ENCODE measurements around the gene EMC8.

The EMC8 gene

DNA sequence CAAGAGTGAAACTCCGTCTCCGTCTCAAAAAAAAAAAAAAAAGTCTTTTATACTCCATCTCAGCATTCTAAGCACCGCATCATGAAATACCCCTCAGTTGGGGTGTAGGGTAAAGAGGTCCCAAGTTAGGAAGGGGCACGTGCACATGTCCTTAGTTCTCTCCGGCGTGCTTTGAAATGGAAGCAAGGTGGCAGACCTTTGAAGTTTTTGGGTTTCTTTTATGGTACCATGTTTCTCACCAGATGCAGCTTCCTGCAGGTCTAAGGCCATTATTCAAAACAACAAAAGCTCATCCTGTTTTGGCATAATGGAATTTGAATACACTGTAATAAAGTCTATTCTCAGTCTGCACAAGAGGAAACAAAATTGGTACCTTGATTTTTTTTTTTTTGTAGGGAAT, 9.6 kb downstream of the EMC8 start:
- H3K4me3 ChIP-seq (ENCODE audit: low read length): no peak overlapping the region
- no peaks in the 10 kb centered on the region for H3K9me3 ChIP-seq (ENCODE audit: control insufficient read depth, low read length)
- H3K36me3 ChIP-seq (ENCODE audit: control insufficient read depth, insufficient read depth, low read length): peaks cover 8% of the 10 kb centered on the region
- no peaks in the 10 kb centered on the region for H3K27me3 ChIP-seq (ENCODE audit: control insufficient read depth, insufficient read depth, low read length)
- H3K4me1 ChIP-seq (ENCODE audit: control insufficient read depth, insufficient read depth, low read length): no peaks in the 10 kb centered on the region
- no peak overlapping the region for H3K9ac ChIP-seq (ENCODE audit: low read length)

DNA sequence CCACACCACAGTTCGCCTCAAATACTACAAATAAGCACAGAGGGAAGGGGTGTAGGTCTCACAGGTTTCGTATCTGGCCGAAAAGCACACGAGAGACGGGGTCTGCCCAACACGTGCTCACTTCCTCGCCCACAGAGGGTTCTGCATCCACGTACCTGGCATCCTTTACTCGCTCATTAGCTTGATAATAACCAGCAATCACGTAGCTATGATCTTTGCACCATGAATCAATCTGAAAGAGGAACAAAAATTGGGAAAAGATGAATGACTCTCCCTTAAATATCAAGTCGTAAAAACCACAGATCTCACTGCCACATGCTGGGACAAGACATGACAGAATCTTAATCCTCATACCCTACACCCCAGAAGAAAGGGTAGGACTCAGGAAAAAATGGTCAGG, 10.5 kb downstream of the EMC8 start:
- H3K36me3 ChIP-seq (ENCODE audit: control insufficient read depth, insufficient read depth, low read length): peaks cover 8% of the 10 kb centered on the region

DNA sequence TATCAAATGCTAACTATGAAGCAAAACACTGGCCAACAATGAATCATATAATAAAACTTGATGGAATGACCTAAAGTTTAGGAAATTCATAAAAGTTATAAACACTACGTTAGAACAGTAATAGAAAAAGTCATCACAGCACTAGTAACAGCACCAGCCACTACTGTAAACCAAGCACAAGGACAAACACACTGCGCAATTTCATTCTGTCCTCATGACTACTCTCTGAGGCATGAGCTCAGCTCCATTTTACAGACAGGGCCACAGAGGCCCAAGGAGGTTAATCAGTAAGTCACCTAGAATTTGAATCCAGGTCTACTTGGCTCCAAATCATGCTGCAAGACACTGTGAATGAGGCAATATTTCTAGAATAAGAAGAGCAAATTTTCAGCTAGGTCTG, 13.4 kb downstream of the EMC8 start:
- no peaks in the 10 kb centered on the region for H3K27me3 ChIP-seq (ENCODE audit: control insufficient read depth, insufficient read depth, low read length)
- H3K9me3 ChIP-seq (ENCODE audit: control insufficient read depth, low read length): no peaks in the 10 kb centered on the region
- H3K4me1 ChIP-seq (ENCODE audit: control insufficient read depth, insufficient read depth, low read length): peaks cover 8% of the 10 kb centered on the region
- no peak overlapping the region for H3K4me3 ChIP-seq (ENCODE audit: low read length)
- no peak overlapping the region for H3K9ac ChIP-seq (ENCODE audit: low read length)
- H3K36me3 ChIP-seq (ENCODE audit: control insufficient read depth, insufficient read depth, low read length): peaks cover 8% of the 10 kb centered on the region

More for the DNA sequence above, 10.5 kb downstream of the EMC8 start:
- no peaks in the 10 kb centered on the region for H3K9me3 ChIP-seq (ENCODE audit: control insufficient read depth, low read length)
- H3K27me3 ChIP-seq (ENCODE audit: control insufficient read depth, insufficient read depth, low read length): no peaks in the 10 kb centered on the region
- no peaks in the 10 kb centered on the region for H3K4me1 ChIP-seq (ENCODE audit: control insufficient read depth, insufficient read depth, low read length)
- H3K9ac ChIP-seq (ENCODE audit: low read length): no peak overlapping the region
- no peak overlapping the region for H3K4me3 ChIP-seq (ENCODE audit: low read length)

DNA sequence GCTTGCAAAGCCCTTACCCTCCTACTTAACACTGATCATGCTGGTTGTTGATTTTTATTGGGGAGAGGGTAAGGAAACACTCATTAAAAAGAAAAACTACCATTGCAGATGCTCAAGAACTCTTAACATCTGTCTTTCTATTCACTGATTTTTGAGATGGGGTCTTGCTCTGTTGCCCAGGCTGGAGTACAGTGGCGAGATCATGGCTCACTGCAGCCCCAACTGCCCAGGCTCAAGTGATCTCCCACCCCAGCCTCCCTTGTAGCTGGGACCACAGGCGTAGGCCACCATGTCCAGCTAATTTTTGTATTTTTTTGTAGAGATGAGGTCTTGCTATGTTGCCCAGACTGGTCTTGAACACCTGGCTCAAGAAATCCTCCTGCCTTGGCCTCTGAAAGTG, 14.5 kb downstream of the EMC8 start:
- peaks cover 8% of the 10 kb centered on the region for H3K4me1 ChIP-seq (ENCODE audit: control insufficient read depth, insufficient read depth, low read length)
- no peak overlapping the region for H3K4me3 ChIP-seq (ENCODE audit: low read length)
- H3K36me3 ChIP-seq (ENCODE audit: control insufficient read depth, insufficient read depth, low read length): peaks cover 11% of the 10 kb centered on the region
- no peaks in the 10 kb centered on the region for H3K27me3 ChIP-seq (ENCODE audit: control insufficient read depth, insufficient read depth, low read length)
- no peaks in the 10 kb centered on the region for H3K9me3 ChIP-seq (ENCODE audit: control insufficient read depth, low read length)
- no peak overlapping the region for H3K9ac ChIP-seq (ENCODE audit: low read length)

DNA sequence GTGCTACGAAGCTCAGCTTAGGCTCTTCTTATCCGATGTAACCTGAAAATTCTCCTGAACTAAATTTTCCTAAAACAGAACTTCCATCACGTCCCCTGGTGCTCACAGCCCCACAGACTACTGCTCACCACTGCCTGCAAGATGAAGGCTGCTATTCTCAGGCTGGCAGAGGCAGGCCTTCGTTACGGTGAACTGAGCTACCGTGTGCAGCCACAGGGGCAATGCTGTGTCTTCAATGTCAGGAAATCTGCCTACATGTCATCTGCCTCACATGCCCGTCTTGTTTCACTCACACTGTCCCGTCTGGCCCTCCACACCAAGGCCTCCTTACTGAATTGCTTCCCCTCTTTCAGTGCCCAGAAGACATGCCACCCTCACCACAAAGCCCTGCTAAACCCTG, 15.9 kb downstream of the EMC8 start:
- no peaks in the 10 kb centered on the region for H3K27me3 ChIP-seq (ENCODE audit: control insufficient read depth, insufficient read depth, low read length)
- no peak overlapping the region for H3K4me3 ChIP-seq (ENCODE audit: low read length)
- peaks cover 14% of the 10 kb centered on the region for H3K36me3 ChIP-seq (ENCODE audit: control insufficient read depth, insufficient read depth, low read length)
- no peak overlapping the region for H3K9ac ChIP-seq (ENCODE audit: low read length)
- peaks cover 8% of the 10 kb centered on the region for H3K4me1 ChIP-seq (ENCODE audit: control insufficient read depth, insufficient read depth, low read length)
- H3K9me3 ChIP-seq (ENCODE audit: control insufficient read depth, low read length): no peaks in the 10 kb centered on the region

DNA sequence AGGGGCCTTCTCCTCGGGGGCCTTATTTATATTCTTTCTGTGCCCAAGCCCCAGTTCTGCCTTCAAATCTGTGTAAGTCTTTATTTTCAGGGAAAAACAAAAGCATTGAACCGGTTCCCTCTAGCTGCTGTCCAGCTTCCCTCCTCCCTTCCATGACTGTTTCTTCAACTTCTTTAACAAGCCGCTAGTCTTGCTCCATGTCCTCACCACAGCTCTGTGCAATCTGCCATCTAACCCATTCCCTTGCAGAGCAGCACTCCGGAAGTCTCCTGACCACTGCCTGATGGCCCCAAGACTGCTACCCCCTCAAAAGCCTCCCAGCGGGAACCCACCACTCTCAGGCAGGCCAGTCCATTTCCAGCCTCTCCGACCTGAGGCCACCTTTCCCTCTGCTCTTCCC, 16.9 kb downstream of the EMC8 start:
- Histone ChIP-seq H3K9ac (ENCODE audit: low read length) (no peak overlapping the region), H3K9me3 (ENCODE audit: control insufficient read depth, low read length) (no peaks in the 10 kb centered on the region), H3K4me3 (ENCODE audit: low read length) (no peak overlapping the region), H3K27me3 (ENCODE audit: control insufficient read depth, insufficient read depth, low read length) (no peaks in the 10 kb centered on the region), H3K4me1 (ENCODE audit: control insufficient read depth, insufficient read depth, low read length) (peaks cover 8% of the 10 kb centered on the region), H3K36me3 (ENCODE audit: control insufficient read depth, insufficient read depth, low read length) (peaks cover 12% of the 10 kb centered on the region)

DNA sequence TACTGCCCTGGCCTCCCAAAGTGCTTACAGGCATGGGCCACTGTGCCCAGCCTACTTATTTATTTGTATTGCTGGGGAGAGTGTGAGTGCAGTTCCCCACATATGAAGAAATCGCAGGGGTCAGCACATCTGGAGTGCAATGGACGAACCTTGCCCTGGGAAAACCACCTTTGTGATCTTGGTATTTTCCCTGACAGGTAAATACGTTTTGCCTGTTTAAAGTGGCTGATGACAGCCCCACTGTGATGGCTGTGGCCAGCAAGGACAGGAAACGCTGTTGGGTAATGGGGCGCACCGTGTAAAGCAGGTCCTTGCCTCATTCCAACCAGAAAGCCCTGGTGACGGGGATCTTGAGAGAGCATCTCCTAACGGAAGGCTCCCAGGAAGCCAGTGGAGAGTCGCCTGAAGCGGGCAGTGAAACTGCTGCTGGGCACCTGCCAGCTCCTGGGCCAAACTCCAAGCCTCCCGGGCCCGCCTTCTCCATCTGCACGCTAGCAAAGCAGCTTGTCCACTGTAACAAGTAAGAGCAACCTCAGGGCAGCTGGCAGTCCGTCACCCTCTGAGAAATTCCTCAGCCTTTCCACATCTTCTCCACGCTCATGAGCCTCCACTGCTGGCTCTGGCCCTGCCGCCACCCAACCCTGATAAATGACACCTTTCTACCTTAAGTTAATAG, 17.5 kb downstream of the EMC8 start:
- H3K27me3 ChIP-seq (ENCODE audit: control insufficient read depth, insufficient read depth, low read length): no peaks in the 10 kb centered on the region

DNA sequence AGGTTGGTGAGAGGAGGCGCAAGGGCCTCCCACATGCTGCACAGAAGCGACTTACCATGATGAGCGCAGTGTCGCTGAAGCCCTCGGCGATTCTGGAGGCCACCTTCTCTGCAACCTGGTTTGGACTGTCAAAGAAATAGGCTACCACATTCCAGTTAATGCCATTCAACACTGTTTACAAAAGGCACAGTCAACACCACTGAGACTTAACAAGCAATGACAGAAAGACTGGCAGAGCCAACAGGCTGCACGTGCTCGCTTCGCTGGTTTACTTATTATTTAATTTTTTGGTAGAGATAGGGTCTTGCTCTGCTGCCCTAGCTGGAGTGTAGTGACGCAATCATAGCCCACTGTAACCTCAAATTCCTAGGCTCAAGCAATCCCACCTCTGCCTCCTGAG, 18.2 kb downstream of the EMC8 start:
- Histone ChIP-seq H3K9me3 (ENCODE audit: control insufficient read depth, low read length) (no peaks in the 10 kb centered on the region), H3K4me3 (ENCODE audit: low read length) (no peak overlapping the region), H3K27me3 (ENCODE audit: control insufficient read depth, insufficient read depth, low read length) (no peaks in the 10 kb centered on the region), H3K4me1 (ENCODE audit: control insufficient read depth, insufficient read depth, low read length) (peaks cover 8% of the 10 kb centered on the region), H3K9ac (ENCODE audit: low read length) (no peak overlapping the region), H3K36me3 (ENCODE audit: control insufficient read depth, insufficient read depth, low read length) (peaks cover 6% of the 10 kb centered on the region)

More for the DNA sequence above, 17.5 kb downstream of the EMC8 start:
- Histone ChIP-seq H3K9me3 (ENCODE audit: control insufficient read depth, low read length) (no peaks in the 10 kb centered on the region), H3K4me3 (ENCODE audit: low read length) (no peak overlapping the region), H3K36me3 (ENCODE audit: control insufficient read depth, insufficient read depth, low read length) (peaks cover 6% of the 10 kb centered on the region), H3K9ac (ENCODE audit: low read length) (no peak overlapping the region), H3K4me1 (ENCODE audit: control insufficient read depth, insufficient read depth, low read length) (peaks cover 8% of the 10 kb centered on the region)

DNA sequence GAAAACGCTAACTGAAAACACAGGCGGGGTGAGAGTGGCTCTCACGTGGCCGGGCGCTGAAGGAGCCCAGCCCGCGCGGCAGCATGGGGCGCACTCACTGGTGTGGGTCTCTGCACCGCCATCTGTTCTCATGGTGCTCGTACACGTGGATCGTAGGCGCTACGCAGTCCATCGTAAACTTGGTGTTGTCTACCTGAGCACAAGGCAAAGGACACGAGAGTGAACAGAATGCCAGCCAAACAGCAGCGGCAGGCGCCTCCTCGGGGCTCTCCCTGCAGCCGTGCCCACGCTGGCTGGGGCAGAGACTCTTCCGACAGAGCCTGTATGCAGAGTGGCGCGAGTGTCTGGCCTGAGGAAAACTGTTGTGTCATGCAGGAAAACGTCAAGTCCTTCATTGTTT, 19.1 kb downstream of the EMC8 start:
- Histone ChIP-seq H3K9me3 (ENCODE audit: control insufficient read depth, low read length) (no peaks in the 10 kb centered on the region), H3K4me3 (ENCODE audit: low read length) (no peak overlapping the region), H3K9ac (ENCODE audit: low read length) (no peak overlapping the region), H3K27me3 (ENCODE audit: control insufficient read depth, insufficient read depth, low read length) (no peaks in the 10 kb centered on the region), H3K4me1 (ENCODE audit: control insufficient read depth, insufficient read depth, low read length) (peaks cover 8% of the 10 kb centered on the region), H3K36me3 (ENCODE audit: control insufficient read depth, insufficient read depth, low read length) (peaks cover 6% of the 10 kb centered on the region)

DNA sequence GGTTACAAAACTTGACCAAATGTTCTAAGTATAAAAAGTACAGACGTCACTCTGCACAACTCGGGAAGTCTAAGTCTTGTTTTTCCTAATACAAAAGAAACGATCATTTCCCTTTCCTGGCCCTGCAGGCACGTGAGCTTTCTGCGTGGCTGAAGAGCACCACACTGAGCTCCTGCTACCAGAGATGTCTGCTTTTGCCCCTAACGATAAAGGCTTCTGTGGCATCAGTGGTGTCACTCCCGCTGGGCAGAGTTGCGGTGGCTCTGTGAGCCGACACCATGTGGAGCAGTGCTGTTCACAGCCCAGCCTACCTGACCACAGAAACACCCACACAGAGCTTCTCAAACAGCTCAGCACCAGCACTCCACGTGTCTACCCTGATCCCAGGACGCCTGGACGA, 20.5 kb downstream of the EMC8 start:
- Histone ChIP-seq H3K27me3 (ENCODE audit: control insufficient read depth, insufficient read depth, low read length) (no peaks in the 10 kb centered on the region), H3K4me3 (ENCODE audit: low read length) (no peak overlapping the region), H3K4me1 (ENCODE audit: control insufficient read depth, insufficient read depth, low read length) (peaks cover 8% of the 10 kb centered on the region), H3K36me3 (ENCODE audit: control insufficient read depth, insufficient read depth, low read length) (peaks cover 6% of the 10 kb centered on the region), H3K9me3 (ENCODE audit: control insufficient read depth, low read length) (no peaks in the 10 kb centered on the region), H3K9ac (ENCODE audit: low read length) (no peak overlapping the region)

DNA sequence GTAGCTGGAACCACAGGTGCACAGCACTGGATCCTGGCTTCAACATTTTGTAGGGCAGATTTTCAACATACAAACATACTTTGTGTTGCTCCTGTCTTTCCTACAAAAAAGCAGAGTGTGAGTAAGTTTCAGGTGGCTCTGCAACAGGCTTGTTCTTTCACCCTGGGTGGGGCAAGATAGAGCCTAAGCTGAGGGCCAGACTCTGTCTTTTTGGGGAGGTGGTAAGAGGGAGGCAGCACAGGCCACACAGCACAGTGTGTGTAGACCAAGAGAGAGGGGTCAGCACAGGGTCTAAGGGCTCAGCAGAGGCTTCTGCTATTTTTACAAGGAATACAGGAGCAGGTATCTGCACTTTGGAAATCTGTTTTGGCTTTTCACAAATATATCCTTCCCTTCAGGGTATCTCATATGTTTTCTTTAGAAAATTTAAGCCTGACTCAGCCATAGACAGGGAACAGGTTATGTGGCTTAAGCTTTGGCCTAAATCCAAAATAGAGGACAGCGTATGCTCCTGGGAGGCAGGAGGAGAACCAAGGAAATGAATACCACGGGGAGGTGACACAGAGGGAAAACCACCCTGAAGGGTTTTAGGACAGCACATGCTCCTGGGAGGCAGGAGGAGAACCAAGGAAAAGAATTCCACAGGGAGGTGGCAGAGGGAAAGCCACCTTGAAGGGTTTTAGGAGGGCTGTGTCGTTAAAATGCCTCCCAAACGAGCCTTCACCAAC, 21.6 kb downstream of the EMC8 start:
- H3K9ac ChIP-seq (ENCODE audit: low read length): no peak overlapping the region
- peaks cover 6% of the 10 kb centered on the region for H3K36me3 ChIP-seq (ENCODE audit: control insufficient read depth, insufficient read depth, low read length)
- H3K27me3 ChIP-seq (ENCODE audit: control insufficient read depth, insufficient read depth, low read length): no peaks in the 10 kb centered on the region
- H3K4me3 ChIP-seq (ENCODE audit: low read length): no peak overlapping the region
- H3K4me1 ChIP-seq (ENCODE audit: control insufficient read depth, insufficient read depth, low read length): peaks cover 8% of the 10 kb centered on the region
- H3K9me3 ChIP-seq (ENCODE audit: control insufficient read depth, low read length): no peaks in the 10 kb centered on the region

DNA sequence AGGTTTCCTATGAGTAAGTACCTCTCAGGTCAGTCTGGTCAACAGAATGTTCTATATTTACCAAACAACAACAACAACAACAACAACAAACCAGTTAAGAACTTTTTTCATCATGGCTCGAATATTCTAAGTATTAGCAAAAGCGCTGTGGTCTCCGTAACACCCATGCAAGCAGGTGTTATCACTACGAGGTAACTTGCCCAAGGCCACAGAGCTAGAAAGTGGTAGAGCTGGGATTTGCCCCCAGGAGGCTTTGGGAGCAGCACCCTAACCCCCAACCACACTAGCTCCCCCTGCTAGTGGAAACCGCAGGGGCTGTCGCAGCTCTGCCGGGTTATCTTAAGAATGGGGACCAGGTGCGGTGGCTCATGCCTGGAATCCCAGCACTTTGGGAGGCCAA, 24.5 kb downstream of the EMC8 start:
- no peaks in the 10 kb centered on the region for H3K27me3 ChIP-seq (ENCODE audit: control insufficient read depth, insufficient read depth, low read length)
- no peak overlapping the region for H3K4me3 ChIP-seq (ENCODE audit: low read length)
- H3K9me3 ChIP-seq (ENCODE audit: control insufficient read depth, low read length): no peaks in the 10 kb centered on the region
- no peaks in the 10 kb centered on the region for H3K4me1 ChIP-seq (ENCODE audit: control insufficient read depth, insufficient read depth, low read length)
- H3K9ac ChIP-seq (ENCODE audit: low read length): no peak overlapping the region
- H3K36me3 ChIP-seq (ENCODE audit: control insufficient read depth, insufficient read depth, low read length): peaks cover 3% of the 10 kb centered on the region

Measured in mucosa of stomach (tissue), 1 donor.